ENCODE measurements around the gene COX7B.

The COX7B gene

DNA sequence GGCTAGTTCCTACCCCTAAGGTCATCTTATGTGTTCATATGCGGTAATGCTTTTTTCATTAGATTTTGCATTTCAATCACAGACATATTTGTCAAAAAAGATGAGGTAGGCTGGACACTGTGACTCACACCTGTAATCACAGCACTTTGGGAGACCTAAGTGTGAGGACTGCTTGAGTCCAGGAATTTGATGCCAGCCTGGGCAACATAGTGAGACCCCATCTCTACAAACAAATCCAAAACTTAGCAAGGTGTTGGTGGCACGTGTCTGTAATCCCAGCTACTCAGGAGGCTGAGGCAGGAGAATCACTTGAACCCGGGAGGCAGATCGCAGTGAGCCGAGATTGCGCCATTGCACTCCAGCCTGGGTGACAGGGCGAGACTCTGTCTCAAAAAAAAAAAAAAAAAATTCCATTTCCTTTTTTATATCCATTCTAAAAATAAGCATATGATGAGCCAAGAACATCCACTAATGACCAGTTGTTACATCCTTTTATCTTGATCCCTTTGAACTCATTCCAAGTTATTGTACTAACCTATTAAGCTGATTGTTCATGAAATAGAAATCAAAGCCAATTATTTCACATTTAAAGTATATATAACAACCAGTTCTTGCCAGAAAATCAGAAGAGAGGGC, 46.8 kb downstream of the COX7B start:
- DNase-seq (ENCODE audit: low spot score) = no peak

DNA sequence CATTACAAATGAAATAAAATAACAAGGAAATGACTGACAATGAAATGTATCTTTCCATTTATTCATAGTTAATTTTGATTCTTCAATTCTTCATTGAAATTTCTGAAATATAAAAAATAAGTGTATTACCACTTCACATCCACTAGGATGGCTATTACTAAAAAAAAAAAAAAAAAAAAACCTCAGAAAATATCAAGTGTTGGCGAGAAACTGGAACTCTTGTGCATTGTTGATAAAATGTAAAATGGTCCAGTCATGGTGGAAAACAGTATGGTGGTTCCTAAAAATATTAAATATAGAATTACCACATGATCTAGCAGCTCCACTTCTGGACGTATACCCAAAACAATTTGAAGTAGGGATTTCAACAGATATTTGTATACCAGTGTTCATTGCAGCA, 47.3 kb downstream of the COX7B start:
- DNase-seq (ENCODE audit: low spot score) = no peak

DNA sequence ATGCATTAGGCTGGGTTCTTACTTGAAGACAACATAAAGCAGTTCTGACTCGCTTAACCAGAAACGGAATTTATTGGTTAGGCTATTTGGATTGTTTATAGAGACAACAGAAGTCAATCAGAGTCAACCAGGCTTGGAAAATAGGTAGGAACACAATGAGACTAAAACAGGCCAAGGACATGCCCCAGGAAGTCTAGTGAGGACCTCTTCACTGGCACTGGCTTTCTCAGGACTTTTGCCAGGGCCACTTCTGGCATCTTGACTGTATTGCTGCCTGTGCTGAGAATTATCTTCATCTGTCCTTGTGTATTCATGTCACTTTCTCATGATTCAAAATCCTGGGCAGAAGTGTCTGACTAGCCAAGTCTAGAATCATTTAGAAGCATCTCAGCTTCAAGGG, 50.6 kb downstream of the COX7B start:
- DNase-seq (ENCODE audit: low spot score) = no peak

DNA sequence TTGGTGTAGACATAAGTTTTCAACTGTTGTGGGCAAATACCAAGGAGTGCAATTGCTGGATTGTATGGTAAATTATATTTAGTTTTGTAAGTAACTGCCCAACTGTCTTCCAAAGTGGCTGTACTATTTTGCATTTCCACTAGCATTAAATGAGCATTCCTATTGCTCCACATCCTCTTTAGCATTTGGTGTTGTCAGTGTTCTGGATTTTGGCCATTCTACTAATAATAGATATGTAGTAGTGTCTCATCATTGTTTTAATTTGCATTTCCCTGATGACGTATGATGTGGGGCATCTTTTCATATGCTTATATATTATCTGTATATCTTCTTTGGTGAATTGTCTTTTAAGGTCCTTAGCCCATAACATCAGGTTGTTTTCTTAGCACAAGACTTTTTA, 52.9 kb downstream of the COX7B start:
- no peak for DNase-seq (ENCODE audit: low spot score)

DNA sequence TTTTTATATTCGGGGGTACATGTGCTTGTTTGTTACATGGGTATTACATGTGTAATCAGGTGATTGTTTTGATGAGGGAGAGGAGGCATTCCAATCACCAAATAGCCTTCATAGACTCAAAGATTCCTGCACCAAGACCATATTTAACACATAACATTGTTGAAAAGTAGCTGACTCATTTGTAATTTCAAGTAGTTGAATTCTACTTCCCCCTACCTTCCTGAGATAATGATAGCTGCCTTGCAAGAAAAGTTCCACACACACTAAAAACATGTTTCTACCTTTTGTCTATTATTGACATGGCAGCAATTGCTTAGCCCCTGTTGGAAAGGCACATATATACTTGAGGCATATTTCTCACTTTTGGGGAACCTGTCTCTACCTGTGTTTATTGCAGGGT, 54.0 kb downstream of the COX7B start:
- DNase-seq (ENCODE audit: low spot score) = no peak

DNA sequence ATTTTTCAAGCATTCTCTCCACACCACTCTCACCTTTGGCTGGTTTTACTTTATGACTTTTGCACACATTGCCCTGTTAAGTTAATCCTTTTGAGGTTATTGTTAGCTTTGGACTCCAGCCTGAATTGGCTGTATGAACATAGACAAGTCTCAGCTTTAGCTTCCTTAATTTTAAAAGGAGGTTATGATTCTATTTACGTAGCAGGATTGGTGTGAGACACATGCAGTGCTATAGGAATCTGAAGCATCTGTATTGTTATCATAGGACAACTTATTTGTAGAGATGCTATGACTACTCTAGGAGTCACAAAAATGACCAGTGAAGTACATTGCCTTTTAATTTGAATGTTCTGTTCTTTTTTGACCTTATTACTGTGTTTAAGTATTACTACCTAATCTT, 54.4 kb downstream of the COX7B start:
- no peak for DNase-seq (ENCODE audit: low spot score)
